Right renal pelvis (tissue), 4 donors: ENCODE results near the gene MAGI1. TPM values are rescaled to one million over a fixed set of nuclear protein-coding genes. Genes with fewer than 3 reads are reported as not detected.
A peak's percentile ranks its signal among the peaks of the same experiment; 100 is the strongest.
"Not testable (repeated sequence)": the region's sequence is repeated elsewhere in the genome, so short reads cannot be mapped to it uniquely, and the experiment has no call there.

ENCODE experiments used
- DNase-seq, 4 donors: peaks; one replicate each; pipeline ENCODE4 v3.0.0-alpha.2; 2013; ENCODE audit warnings: low read depth in 4 of 4, low spot score in 3 of 4, missing footprints in 1 of 4
- polyA plus RNA-seq, 4 donors: library from polyadenylated mRNA; unstranded; fragments of 120-200 nt; gene quantifications; one replicate each; pipeline ENCODE4 v1.2.1, GENCODE V29; 2013; ENCODE audit not compliant: insufficient read length in 4 of 4

Gene MAGI1
- polyA plus RNA-seq, 4 donors: 25.8 to 32.9 (median 28.6) TPM

GRCh38 chr3:65616563-65616962 is 422.2 kb downstream of the MAGI1 start:
- no peak for DNase-seq

DNA sequence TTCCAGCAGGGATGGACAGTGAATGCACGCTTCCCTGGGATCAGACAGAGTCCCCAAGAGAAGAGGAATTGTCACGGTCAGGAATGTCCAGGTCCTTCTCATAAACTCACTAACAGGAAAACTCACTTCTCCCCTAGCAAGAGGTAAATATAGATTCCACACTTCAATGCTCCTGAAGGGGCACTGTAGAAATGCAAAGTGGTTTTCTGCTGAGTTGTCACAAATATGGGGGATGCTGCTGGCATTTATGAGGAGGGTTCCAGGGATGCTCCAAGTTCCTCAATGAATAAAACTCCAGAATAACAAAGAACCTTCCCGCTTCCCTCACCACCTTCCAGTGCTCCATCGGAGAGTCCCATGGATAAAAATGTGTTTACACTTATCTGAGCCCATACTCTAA is 423.4 kb downstream of the MAGI1 start:
- no peak for DNase-seq

DNA sequence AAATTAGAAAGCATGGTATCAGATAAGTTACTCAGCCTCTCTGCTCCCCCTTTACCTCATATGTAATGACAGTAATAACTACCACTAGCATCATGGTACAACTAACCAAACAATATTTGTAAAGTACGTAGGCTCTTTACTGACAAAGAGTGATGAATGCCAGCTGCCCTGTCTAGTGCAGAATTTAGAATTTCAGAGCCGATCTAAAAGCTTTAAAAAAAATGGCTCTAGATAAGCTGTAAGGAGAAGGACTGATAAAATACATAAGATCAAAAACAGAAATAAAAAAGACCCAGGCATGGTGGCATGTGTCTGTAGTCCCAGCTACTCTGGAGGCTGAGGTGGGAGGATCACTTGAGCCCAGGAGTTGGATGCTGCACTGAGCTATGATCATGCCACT is 424.1 kb downstream of the MAGI1 start:
- no peak for DNase-seq

DNA sequence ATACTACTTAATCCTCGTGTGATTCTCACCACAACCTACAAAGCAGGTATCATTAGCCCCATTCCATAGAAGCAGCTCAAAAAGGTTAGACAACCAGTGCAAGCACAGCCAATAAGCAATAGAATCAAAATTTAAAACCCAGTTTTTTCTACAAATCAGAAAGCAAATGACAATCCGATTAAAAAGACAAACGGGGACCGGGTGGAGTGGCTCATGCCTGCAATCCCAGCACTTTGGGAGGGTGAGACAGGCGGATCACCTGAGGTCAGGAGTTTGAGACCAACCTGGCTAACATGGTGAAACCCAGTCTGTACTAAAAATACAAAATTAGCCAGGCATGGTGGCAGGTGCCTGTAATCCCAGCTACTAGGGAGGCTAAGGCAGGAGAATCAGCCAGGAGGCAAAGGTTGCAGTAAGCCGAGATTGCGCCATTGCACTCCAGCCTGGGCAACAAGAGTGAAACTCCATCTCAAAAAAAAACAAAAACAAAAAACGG is 430.7 kb downstream of the MAGI1 start:
- not testable (repeated sequence) for DNase-seq

DNA sequence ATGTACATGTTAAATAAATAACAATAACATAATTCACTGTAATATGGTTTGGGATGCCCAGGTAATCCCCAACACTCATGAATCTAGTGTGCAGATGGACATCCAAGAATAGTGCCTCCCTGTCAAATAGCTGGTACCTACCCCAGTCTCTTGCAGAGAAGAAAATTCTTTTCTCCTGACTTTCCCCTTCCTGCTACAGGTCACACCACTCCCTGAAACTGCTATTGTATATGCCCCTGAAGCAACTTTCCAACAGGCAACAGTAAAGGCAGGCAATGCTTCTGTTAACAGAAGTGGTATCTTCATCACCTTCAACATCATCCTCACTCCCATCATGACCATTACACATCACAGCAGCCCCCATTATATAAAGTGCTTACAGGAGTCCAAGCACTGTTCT is 431.6 kb downstream of the MAGI1 start:
- no peak for DNase-seq

GRCh38 chr3:65605876-65606432 is 432.8 kb downstream of the MAGI1 start:
- DNase-seq: no peak

DNA sequence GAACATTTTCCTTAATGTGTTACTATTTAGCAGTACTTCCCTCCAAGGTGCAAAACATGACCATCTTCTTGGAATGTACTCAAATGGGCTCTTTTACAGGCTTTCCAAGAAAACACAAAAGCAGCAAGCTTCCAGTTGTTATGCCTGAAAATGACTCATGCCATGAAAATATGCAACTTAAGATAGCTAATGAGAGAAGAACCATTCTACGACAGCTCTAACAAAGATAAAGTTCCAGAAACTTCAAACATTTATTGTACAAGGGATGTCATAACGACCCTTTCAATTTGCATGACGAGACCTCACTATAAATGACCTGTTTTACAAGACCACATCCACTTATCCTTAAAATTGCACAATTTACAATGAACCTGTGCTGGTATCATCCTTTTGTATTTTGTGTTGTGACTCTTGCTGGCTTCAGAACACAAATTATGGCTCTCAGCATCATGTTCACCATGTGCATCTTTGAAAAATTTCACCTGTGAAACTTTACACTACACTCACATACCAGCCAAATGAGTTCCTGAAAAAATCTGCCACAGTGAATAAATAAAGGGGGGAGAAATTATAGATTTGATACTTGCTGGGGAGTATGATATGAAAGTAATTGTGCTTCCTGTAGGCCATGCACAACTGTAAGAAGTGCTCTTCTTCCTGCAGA is 433.7 kb downstream of the MAGI1 start:
- DNase-seq: no peak

DNA sequence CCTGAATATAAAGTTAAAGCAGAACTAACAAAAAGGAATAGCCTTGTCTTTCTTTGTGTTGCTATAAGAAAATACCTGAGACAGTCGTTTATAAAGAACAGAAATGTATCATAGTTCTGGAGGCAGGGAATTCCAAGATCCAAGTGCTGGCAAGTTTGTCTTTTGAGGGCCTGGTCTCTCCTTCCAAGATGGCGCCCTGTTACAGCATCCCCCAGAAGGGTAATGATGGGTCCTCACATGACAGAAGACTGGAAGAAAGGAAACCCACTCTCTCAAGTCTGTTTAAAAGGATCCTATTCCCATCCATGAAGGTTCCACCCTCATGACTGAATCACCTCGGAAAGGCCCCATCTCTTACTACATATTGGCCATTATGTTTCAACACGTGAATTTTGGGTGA is 435.1 kb downstream of the MAGI1 start:
- no peak for DNase-seq

DNA sequence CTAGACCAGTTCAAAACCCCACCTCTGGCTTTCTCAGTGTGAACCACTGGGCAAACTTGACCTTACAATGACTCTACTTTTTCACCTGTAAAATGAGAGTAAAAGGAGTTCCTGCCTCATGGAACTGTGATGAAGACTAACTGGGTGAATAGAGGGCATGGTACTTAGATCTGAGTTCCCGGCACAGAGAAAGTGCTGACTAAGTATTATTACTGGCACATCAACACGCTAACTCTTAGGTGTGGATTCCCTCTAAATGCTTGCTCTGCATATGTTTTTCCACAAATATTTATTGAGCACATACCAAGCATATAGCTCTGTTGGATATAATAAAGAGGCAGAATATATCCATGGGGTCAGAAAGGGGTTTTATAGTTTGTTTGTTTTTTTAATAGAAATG is 437.8 kb downstream of the MAGI1 start:
- no peak for DNase-seq

GRCh38 chr3:65597952-65598413 is 440.7 kb downstream of the MAGI1 start:
- no peak for DNase-seq

DNA sequence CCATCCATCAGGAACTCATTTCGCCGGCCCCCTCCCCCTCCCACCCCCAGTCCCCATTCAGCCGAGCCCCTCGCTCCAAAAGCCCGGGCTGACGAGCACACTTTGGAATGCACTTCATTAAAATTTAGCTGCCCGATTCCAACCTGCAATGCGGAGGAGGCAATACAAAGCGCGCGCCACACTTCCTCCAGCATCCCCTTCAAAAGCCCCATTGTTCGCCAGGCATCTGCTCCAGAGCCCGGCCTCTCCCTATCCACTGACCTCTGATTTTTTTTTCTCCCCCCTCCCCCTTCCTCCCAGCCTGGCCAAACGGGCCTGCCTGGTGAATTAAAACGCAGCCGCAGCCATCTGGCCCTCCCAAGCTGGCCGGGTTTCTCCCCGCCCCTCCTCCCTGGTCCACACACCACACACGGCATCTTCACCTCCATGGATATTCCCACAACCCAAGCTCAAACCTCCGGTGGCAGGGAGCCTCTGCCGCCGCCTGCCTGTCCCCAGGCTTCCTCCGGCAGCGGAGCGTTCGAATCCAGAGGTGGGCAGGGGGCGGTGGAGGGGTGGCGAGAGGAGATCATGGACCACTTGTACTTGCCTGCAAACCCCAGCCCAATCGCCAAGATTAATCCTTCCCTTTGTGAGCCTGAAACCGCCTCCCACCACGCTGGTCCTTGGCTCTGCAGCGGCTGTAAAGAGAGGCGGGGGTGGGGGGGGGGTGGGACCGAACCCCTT is 441.3 kb downstream of the MAGI1 start:
- peak; percentile 31 to 38 (median 36) for DNase-seq

GRCh38 chr3:65596571-65597225 is 442.0 kb downstream of the MAGI1 start:
- DNase-seq: peak in 1 of 4 donors; percentile 10

GRCh38 chr3:65596029-65596300 is 442.8 kb downstream of the MAGI1 start:
- no peak for DNase-seq

- no peak for DNase-seq
These were observed 443.3 kb downstream of the MAGI1 start for GRCh38 chr3:65595222-65596028.

- DNase-seq: no peak
These were observed 444.7 kb downstream of the MAGI1 start for GRCh38 chr3:65593780-65594752.

GRCh38 chr3:65591313-65591712 is 447.4 kb downstream of the MAGI1 start:
- no peak for DNase-seq

- no peak for DNase-seq
These were observed 449.8 kb downstream of the MAGI1 start for GRCh38 chr3:65588884-65589283.

DNA sequence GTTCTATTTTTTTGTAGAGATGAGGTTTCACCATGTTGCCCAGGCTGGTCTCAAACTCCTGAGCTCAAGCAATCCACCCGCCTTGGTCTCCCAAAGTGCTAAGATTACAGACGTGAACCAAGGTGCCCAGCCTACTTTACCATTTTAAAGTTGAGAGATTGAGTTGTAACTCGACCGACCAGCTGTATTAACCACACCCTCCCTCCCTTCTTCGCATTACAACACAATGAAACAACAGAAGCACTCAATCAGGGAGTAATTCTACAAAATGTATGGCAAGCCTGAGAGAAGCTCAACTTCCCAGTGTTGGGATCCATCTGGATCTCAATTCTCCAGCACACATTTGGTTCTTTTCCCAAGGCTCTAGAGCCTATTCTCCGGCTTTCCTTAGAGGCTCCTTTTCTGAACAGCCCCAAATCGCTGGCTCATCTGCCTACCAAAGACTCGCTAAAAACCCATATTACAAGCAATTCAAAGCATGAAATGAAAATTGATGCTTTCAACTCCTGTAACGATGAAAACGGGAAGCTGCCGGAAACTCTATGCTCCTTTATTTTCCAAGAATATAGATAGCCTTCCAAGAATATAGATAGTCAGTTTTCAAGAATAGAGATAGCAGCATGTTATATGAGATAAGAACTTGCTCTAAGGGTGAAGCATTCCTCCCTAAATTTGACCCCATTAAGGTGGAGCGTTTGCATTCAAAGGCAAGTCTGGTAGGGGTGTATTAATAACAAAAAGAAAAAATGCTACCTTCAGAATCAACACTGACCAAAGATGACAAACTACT is 450.9 kb downstream of the MAGI1 start:
- DNase-seq: no peak

GRCh38 chr3:65584913-65585312 is 453.8 kb downstream of the MAGI1 start:
- DNase-seq: no peak
